DMS53 treated with DMSO at 0.1 percent for 48 hours (cell line): ENCODE data around the gene HOXC5.
"Not testable (repeated sequence)": the region's sequence is repeated elsewhere in the genome, so short reads cannot be mapped to it uniquely, and the experiment has no call there.

Experiments
- DNase-seq: peaks from one replicate; lab custom pipeline; 2025; ENCODE audit not compliant: unreplicated experiment; lab: John Stamatoyannopoulos, UW

Gene HOXC5

GRCh38 chr12:54032086-54032619 lies 697 bp upstream of the HOXC5 start:
- DNase-seq = no peak

GRCh38 chr12:54033106-54033979 lies 493 bp downstream of the HOXC5 start:
- no peak for DNase-seq

DNA sequence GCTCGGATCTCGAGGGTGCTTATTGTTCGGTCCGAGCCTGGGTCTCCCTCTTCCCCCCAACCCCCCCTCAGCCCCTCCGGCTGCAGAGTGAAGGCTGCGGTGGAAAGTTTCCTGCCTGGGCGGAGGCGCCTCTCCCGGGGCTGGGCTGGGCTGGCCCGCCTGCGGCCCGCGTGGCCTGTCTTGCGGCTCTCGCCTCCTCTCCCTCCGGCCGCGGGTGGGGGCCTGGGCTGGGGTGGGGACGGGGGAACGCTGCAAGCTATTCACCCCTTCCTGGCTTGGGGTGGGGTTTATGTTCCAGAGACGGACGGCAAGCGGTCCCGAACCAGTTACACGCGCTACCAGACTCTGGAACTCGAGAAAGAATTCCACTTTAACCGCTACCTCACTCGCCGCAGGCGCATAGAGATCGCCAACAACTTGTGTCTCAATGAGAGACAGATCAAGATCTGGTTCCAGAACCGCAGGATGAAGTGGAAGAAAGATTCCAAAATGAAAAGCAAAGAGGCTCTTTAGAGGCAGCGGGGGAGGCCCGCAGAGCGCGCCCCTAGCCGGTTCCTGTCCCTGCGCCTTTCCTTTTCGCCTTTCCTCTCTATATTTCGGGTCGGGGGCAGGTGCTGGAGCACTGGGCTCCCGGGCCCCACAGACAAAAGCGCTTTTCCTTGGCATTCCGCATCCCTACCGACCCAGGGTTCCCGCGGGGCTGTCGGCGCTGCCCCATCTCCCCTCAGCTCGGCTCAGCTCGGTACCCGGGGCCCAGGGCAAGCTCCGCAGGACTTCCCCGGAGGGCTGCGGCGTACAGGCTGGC lies 1.3 kb downstream of the HOXC5 start:
- no peak for DNase-seq

- DNase-seq = no peak
These were observed 2.0 kb downstream of the HOXC5 start for GRCh38 chr12:54034785-54035310.

GRCh38 chr12:54035568-54036264 lies 2.9 kb downstream of the HOXC5 start:
- DNase-seq = no peak

GRCh38 chr12:54036620-54037359 lies 3.9 kb downstream of the HOXC5 start:
- no peak for DNase-seq

- no peak for DNase-seq
These were observed 4.8 kb downstream of the HOXC5 start for GRCh38 chr12:54037360-54038283.

GRCh38 chr12:54038284-54038870 lies 5.5 kb downstream of the HOXC5 start:
- DNase-seq = no peak

- DNase-seq = no peak
These were observed 6.1 kb downstream of the HOXC5 start for GRCh38 chr12:54038871-54039414.

DNA sequence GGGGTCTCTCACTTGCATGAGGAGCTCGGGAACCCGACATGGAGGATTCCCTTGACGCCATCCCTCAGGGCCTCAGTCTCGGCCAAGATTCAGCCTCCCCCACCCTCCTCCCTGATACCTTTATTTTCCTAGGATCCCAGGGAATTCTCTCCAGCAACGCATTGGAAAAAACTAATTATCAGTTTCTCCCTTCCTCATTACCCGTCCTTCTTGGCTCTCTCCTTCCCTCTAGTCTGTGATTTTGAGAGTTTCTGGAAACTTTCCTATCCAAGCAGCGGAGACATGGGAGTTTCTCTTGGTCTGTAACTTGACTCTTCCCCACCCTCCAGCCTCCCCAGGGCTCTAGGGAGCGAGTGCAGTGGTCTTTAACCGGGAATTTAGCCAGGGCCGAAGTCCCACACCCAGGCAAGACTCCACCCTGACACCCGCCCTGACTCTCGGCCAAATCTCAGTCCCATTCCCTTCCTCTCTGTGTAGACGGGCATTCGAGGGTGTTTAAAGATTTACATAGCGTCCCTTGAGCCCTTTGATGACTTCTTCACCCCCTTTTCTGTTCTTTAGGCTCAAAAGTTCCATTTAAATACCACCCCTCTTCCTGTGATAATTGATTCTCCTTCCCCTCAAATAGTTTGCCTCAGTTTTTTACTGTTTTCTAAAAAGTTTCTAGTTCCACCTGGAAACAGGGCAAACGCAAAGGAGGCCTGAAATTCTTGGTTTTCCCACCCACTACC lies 6.7 kb downstream of the HOXC5 start:
- DNase-seq = no peak

DNA sequence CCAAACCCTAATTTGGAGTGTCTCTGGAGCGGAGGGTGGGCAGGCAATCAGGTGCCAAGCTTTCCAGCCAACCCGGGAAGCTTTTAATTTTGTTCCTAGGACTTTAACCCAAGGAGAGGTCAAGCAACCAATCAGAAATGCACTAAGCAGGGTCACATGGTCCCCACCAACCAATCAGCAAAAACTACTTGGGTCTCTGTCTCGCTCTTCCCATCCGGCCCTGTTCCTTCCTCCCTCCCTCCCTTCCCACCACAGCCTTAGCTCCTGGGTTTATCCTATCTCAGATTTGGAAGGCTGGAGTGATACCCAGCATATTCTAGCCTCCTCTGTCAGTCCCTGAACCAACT lies 7.3 kb downstream of the HOXC5 start:
- no peak for DNase-seq

- no peak for DNase-seq
These were observed 7.8 kb downstream of the HOXC5 start for GRCh38 chr12:54040648-54041047.

GRCh38 chr12:54041097-54041690 lies 8.3 kb downstream of the HOXC5 start:
- no peak for DNase-seq

DNA sequence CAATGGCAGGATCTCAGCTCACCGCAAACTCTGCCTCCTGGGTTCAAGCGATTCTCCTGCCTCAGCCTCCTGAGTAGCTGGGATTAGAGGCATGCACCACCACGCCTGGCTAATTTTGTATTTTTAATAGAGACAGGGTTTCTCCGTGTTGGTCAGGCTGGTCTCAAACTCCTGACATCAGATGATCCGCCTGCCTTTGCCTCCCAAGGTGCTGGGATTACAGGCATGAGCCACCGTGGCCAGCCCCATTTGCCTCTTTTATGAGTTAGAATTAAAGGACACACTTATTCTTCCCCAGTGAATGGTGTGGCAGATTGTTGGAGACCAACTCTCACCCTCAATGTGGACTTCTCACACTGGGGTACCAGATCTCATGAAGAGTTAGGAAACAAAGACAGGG lies 9.2 kb downstream of the HOXC5 start:
- not testable (repeated sequence) for DNase-seq

DNA sequence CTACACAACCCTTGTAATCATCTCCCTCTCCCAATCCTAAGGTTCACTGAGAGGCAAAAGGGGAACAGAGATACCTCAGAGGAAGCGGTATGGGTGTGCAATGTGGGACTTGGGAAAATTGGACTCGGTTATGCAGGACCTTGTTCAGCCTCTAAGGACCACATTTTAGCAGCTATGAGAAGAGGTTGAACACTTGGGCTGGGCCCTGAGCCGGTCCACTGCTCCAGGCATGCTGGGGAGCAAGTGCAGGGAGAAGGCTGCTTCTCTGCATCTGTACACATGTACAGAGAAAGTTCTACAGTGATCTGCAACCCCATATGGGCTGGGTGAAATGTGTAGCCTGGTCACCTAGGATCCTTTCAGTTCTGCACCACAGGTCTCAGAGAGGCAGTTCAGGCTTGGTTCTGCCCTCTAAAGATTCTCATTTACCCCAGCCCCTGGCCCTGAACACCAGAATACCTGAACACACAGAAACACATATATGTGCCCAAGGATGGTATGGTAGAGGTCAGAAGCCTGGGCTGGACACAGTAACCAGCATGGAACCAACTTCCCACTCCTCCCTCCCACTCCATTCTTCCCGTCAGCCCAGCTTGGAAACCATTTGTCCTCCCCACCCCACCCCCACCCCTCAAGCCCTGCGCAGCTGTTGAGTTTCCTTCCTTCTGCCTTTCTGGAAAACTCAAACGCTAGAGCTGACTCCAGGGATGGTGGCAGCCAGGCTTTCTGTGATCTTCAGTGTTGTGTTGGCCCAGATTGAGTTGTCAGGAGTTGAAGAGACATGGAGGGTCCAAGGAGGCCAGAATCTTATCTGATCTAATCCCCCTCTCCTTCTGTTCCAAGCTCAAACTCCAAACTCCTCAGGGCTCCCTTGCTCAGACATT lies 10.4 kb downstream of the HOXC5 start:
- DNase-seq = no peak

GRCh38 chr12:54044425-54045103 lies 11.7 kb downstream of the HOXC5 start:
- no peak for DNase-seq
